Measurements from ENCODE around the gene FCHSD2. TPM values are rescaled to one million over a fixed set of nuclear protein-coding genes. Genes with fewer than 3 reads are reported as not detected.
A peak's percentile ranks its signal among the peaks of the same experiment; 100 is the strongest.

The FCHSD2 gene
- total and polyA plus RNA-seq, 4 donors: 14.7 to 41.6 (median 32.6) TPM

- no peak for TF ChIP-seq CTCF (IDR thresholded peaks at IDR 0.05; ENCODE audit: control extremely low read depth, extremely low read depth)
- peaks cover 0 to 1% (median 0%) of the 10 kb centered on the region in 4 donors for H3K36me3 ChIP-seq (ENCODE audit: control insufficient read depth in 4 of 4, insufficient read depth in 4 of 4, low read length in 4 of 4)
- H3K9ac ChIP-seq (ENCODE audit: insufficient read depth in 1 of 2, low read length in 2 of 2): no peak overlapping the region
- no peaks in the 10 kb centered on the region for H3K27me3 ChIP-seq (ENCODE audit: control insufficient read depth in 3 of 3, insufficient read depth in 3 of 3, low read length in 2 of 3)
- H3K4me3 ChIP-seq: no peak overlapping the region
- ATAC-seq (ENCODE audit: insufficient read depth, low FRiP score): no peak
- H3K9me3 ChIP-seq (ENCODE audit: control insufficient read depth in 4 of 4, insufficient read depth in 3 of 4, low read length in 3 of 4): no peaks in the 10 kb centered on the region
- DNase-seq: peak; percentile 35 to 75 (median 69)
- 25 to 35% methylated on average over 3 of the region's 3 CpGs for WGBS, 2 donors
- peak overlapping the region in 1 of 2 donors; percentile 33 for H3K27ac ChIP-seq (ENCODE audit: low read depth in 1 of 2, low read length in 1 of 2)
- H3K4me1 ChIP-seq (ENCODE audit: control insufficient read depth in 5 of 5, insufficient read depth in 5 of 5, low read length in 5 of 5): peaks cover 0 to 15% (median 0%) of the 10 kb centered on the region in 5 donors
These were observed 285.4 kb downstream of the FCHSD2 start for GRCh38 chr11:72856551-72857345.

DNA sequence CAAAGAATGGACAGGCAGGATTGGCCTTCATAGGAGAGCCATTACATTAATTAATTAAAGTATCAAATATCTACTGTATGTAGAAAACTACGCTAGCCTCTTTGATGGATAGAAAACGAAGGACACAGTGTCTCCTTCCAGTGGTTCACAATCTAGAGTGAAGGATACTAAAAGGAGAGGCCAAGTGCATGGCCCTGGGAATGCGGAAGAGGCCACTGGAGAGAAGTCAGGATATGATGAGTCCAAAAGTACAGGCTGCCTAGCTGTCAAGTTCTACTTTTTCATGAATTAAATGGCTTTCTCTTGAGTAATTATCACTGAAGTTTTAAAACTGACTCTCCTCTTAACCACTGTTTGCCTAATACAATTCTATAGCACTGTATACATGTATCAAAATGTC lies 286.1 kb downstream of the FCHSD2 start:
- Histone ChIP-seq H3K27ac (ENCODE audit: low read depth in 1 of 2, low read length in 1 of 2) (peak overlapping the region in 1 of 2 donors; percentile 69), H3K36me3 (ENCODE audit: control insufficient read depth in 4 of 4, insufficient read depth in 4 of 4, low read length in 4 of 4) (peaks cover 0 to 1% (median 0%) of the 10 kb centered on the region in 4 donors), H3K27me3 (ENCODE audit: control insufficient read depth in 3 of 3, insufficient read depth in 3 of 3, low read length in 2 of 3) (no peaks in the 10 kb centered on the region), H3K9ac (ENCODE audit: insufficient read depth in 1 of 2, low read length in 2 of 2) (no peak overlapping the region), H3K4me1 (ENCODE audit: control insufficient read depth in 5 of 5, insufficient read depth in 5 of 5, low read length in 5 of 5) (peaks cover 0 to 15% (median 0%) of the 10 kb centered on the region in 5 donors), H3K9me3 (ENCODE audit: control insufficient read depth in 4 of 4, insufficient read depth in 3 of 4, low read length in 3 of 4) (no peaks in the 10 kb centered on the region), H3K4me3 (no peak overlapping the region)
- DNase-seq (no peak), ATAC-seq (ENCODE audit: insufficient read depth, low FRiP score) (no peak)
- TF ChIP-seq CTCF (IDR thresholded peaks at IDR 0.05; ENCODE audit: control extremely low read depth, extremely low read depth): no peak
- WGBS, 2 donors: 85 to 91% methylated on average over 3 of the region's 3 CpGs

DNA sequence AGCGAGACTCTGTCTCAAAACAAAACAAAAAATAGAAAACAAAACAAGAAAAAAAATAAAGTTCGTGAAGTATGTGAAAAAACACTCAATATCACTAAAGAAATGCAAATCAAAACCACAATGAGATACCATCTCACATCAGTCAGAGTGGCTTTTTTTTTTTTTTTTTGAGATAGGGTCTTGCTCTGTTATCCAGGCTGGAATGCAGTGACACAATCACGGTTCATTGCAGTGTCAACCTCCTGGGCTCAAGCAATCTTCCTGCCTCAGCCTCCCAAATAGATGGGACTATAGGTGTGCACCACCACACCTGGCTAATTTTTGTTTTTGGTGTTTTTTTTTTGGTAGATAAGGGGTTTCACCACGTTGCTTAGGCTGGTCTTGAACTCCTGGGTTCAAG lies 290.4 kb downstream of the FCHSD2 start:
- Histone ChIP-seq H3K9me3 (ENCODE audit: control insufficient read depth in 4 of 4, insufficient read depth in 3 of 4, low read length in 3 of 4) (no peaks in the 10 kb centered on the region), H3K36me3 (ENCODE audit: control insufficient read depth in 4 of 4, insufficient read depth in 4 of 4, low read length in 4 of 4) (peaks cover 0 to 4% (median 0%) of the 10 kb centered on the region in 4 donors), H3K27ac (ENCODE audit: low read depth in 1 of 2, low read length in 1 of 2) (no peak overlapping the region), H3K27me3 (ENCODE audit: control insufficient read depth in 3 of 3, insufficient read depth in 3 of 3, low read length in 2 of 3) (no peaks in the 10 kb centered on the region), H3K9ac (ENCODE audit: insufficient read depth in 1 of 2, low read length in 2 of 2) (no peak overlapping the region), H3K4me3 (no peak overlapping the region), H3K4me1 (ENCODE audit: control insufficient read depth in 5 of 5, insufficient read depth in 5 of 5, low read length in 5 of 5) (peaks cover 0 to 9% (median 0%) of the 10 kb centered on the region in 5 donors)
- DNase-seq (no peak), ATAC-seq (ENCODE audit: insufficient read depth, low FRiP score) (no peak)
- WGBS, 2 donors: 90 to 91% methylated on average over 4 of the region's 4 CpGs
- TF ChIP-seq CTCF (IDR thresholded peaks at IDR 0.05; ENCODE audit: control extremely low read depth, extremely low read depth): no peak
